GM21360 (cell line): Measurements from ENCODE around the gene NPY.
"Not testable (repeated sequence)": the region's sequence is repeated elsewhere in the genome, so short reads cannot be mapped to it uniquely, and the experiment has no call there.

Source experiments
- ATAC-seq: cut with Tn5 transposase; IDR thresholded peaks from one replicate; pipeline ENCODE4 v1.9.1; 2021; ENCODE audit warnings: mild to moderate bottlenecking, moderate library complexity; ENCODE audit not compliant: unreplicated experiment

The NPY gene

DNA sequence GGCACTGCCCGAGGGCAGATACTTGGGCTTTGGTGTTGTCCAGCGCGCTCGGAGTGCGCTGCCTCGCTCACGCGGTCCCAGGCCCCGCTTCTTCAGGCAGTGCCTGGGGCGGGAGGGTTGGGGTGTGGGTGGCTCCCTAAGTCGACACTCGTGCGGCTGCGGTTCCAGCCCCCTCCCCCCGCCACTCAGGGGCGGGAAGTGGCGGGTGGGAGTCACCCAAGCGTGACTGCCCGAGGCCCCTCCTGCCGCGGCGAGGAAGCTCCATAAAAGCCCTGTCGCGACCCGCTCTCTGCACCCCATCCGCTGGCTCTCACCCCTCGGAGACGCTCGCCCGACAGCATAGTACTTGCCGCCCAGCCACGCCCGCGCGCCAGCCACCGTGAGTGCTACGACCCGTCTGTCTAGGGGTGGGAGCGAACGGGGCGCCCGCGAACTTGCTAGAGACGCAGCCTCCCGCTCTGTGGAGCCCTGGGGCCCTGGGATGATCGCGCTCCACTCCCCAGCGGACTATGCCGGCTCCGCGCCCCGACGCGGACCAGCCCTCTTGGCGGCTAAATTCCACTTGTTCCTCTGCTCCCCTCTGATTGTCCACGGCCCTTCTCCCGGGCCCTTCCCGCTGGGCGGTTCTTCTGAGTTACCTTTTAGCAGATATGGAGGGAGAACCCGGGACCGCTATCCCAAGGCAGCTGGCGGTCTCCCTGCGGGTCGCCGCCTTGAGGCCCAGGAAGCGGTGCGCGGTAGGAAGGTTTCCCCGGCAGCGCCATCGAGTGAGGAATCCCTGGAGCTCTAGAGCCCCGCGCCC is at the start of gene NPY:
TSS of gene NPY (plus strand) at position 294 of the 802 bp plus-strand sequence. CDS start 1,051 bp downstream, outside the sequence.
- ATAC-seq: no peak

DNA sequence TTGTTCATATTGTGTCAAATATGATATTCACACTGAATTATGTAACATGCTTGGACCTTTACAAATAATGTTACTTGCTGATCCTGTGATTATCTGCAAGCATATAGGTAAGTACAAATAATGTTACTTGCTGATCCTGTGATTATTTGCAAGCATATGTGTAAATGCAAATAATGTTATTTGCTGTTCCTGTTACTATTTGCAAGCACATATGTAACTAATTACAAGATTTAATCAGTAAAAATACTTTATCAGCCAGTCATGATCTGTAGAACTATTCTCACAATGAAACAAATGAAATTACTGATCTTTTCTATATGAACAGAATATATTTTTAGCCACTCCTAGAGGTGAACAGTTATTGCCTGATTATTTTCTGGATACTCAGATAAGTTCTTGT is 44.7 kb upstream of the NPY start:
- ATAC-seq: no peak

DNA sequence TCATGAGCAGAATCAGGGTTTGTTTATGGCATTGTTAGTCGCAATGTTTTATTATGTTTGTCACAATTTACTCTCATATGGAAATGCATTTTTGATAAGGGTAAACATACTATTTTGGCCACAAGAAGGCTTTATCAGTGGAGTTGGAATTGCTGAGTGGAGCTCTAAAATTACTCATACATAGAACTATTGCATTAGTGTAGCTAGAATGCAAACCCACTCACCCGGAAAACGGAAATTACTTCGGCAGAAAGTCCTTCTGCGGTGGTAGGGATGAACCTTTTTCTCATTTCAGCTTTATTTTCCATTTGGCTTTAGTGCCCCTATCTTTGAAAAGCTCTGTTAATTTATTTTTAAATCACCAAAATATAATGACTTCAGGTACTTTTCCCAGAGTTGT is 42.8 kb upstream of the NPY start:
- ATAC-seq: no peak

DNA sequence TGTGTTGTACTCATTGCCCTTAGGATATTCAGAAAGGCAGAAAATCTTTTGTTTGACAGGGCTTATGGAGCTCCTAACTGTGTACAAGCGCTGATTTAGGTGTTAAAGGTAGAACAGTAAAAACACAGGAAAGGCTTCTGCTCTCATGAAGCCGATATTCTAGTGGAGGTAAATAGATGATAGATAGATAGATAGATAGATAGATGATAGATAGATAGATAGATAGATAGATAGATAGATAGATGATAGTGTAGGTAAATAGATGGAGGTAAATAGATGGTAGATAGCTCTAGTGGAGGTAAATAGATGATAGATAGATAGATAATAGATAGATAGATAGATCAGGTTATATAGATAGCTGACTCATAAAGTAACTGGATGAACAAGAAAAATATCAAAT is 39.4 kb upstream of the NPY start:
- no peak for ATAC-seq

DNA sequence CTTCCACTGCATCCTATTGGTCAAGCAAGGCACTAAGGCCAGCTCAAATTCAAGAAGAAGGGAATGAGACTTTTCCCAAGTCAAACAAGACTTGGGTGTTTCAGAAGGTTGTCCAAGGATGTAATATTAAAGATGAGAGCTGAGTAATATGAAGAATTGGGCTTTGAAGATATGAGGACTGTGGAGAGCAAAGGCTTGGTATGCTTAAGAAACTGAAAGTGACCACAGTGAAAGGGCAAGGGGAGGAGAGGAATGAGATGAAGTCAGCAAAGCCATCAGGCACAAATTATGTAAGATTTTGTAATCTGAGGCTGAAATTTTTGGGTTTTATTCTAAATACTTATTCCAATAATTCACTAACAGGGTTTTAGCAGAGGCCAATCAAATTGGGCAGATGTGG is 38.6 kb upstream of the NPY start:
- ATAC-seq: peak; percentile 90

DNA sequence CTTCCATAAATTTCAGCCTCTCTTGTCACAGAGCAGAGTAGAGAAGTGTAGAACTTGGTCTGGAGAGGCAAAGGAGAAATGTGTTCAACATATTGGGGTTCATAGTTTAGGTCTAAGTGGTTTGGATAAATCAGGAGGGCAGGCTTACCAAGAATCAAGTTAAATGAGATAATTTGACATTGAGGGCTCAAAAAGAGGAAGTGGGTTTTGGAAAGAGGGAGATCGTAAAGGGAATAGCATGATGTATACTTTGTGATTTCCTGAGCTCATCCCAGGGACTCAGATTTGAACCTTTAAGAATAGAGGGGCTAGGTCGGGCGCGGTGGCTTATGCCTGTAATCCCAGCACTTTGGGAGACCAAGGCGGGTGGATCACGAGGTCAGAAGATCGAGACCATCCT is 34.7 kb upstream of the NPY start:
- no peak for ATAC-seq

DNA sequence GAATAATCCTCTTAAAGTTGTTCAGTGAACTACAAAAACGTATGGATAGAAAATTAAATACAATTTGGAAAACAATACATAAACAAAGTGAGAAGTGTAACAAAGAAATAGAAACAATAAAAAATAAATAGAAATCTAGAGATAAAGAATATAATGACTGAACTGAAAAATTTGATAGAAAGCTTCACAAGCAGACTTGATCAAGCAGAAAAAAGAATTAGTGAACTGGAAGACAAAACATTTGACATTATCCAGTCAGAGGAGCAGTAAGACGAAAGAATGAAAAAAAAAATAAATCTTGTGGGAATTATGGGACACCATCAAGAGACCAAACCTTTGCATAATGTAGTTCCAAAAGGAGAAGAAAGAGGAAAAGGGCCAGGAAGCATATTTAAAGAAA is 32.4 kb upstream of the NPY start:
- no peak for ATAC-seq

DNA sequence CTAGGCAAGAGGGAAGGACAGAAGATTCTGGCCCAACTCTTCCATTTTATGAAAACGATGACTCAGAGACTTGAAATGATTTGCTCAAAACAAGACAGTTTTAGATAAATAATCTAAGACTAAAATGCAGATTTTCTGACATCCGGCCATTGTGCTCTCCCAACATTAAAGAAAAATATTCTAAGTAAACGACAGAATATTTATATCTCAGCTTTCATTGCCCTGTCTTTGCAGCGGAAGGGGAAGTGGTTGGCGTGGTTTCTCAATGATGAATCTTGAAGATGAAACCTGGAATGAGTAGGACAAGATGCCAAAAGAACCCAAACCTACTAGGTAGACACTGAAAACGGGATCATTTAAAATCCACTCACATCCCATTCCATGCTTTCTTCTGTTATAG is 28.9 kb upstream of the NPY start:
- ATAC-seq: no peak

DNA sequence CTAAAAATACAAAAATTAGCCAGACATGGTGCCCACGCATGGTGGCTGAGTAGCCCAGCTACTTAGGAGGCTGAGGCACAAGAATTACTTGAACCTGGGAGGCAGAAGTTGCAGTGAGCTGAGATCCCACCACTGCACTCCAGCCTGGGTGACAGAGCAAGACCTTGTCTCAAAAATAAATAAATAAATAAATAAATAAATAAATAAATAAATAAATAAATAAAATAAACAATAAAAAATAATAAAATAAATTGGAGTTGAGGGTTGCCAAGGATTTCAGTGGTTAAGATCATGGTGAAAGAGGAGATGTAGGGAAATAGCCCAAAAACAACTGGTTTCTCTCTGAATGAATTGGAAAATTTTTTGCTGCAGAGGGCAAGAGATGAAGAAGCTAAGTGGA is 25.7 kb upstream of the NPY start:
- ATAC-seq: not testable (repeated sequence)

DNA sequence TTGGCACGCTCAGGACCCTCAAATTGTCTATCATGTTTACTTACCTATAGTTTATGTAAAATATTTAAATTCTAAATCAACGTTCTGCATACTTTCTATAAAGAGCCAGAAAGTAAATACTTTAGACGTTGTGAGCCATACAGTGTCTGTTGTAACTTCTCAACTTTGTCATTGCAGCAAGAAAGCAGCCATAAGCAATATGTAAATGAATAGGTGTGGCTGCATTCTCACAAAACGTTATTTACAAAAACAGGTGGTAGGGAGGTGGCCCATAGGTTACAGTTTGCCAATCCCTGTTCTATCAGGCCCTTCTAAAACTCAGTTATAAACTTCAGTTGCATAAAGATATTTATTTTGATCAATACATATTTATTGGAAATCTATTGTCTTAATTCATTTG is 12.1 kb upstream of the NPY start:
- ATAC-seq: no peak

DNA sequence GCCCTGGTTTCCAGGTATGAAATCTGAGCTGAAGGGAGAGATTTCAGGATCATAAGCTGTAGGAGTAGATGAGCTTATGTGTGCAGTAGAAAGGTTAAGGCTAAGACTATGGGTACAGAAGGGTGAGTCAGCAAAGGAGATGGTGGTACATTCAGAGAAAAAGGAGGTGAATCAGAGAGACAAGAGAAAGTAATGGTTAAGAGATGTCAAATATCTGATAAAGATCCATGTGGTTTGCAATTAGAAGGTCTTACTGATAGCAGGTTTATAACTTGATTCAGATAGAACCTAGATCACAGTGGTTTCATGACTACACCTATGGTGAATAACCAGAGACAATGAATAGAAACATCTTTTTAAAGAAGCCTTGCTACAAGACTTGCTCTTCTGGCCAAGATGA is 4.5 kb upstream of the NPY start:
- ATAC-seq: no peak

DNA sequence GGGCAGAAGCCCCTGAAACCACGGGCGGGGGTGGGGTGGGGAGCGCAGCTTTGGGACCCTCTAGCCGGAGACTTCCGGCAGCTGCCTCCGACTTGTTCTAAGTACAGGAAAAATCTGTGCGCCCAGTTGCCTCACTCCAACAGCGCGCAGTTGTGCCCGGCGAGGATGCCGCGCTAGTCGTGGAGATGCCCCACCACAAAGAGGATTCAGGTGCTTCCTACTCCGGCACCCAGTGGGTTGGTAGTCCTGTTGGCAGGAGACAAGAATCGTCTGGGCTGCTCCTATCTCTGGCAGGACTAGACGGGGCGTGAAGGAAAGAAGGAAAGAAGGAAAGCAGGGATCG is 465 bp upstream of the NPY start:
- no peak for ATAC-seq

DNA sequence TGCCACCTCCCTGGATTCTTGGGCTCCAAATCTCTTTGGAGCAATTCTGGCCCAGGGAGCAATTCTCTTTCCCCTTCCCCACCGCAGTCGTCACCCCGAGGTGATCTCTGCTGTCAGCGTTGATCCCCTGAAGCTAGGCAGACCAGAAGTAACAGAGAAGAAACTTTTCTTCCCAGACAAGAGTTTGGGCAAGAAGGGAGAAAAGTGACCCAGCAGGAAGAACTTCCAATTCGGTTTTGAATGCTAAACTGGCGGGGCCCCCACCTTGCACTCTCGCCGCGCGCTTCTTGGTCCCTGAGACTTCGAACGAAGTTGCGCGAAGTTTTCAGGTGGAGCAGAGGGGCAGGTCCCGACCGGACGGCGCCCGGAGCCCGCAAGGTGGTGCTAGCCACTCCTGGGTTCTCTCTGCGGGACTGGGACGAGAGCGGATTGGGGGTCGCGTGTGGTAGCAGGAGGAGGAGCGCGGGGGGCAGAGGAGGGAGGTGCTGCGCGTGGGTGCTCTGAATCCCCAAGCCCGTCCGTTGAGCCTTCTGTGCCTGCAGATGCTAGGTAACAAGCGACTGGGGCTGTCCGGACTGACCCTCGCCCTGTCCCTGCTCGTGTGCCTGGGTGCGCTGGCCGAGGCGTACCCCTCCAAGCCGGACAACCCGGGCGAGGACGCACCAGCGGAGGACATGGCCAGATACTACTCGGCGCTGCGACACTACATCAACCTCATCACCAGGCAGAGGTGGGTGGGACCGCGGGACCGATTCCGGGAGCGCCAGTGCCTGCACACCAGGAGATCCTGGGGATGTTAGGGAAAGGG is 913 bp downstream of the NPY start:
- ATAC-seq: no peak

DNA sequence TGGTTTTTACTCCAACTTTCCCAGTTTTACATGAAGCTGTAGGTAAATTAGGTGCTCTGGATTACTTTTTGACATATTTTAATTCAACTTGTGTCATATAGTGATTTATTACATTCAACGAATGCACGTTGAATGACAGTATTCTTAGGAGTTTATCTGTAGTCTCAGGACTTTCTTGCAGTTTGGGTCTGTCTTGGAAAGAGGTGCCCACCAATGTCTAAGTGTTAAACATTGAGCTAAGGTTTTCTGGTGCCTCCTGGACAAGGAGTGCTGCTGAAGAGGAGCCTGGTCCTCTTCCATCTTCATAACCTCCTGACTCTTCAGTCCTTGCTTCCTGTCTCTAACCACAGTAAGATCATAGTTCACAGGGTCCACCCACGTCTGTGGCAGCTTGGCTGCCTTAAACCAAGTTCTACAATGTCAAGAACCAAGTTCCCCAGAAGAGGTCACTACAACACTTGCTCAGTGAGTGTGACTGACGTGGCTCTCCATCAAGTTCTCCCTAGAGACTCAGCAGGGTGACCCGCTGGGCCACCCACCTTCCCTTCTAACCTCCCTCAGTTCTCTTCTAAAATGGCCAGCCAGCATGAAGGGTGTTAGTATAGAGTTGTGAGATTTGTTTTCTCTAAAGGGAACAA is 6.1 kb downstream of the NPY start:
- ATAC-seq: peak; percentile 99

DNA sequence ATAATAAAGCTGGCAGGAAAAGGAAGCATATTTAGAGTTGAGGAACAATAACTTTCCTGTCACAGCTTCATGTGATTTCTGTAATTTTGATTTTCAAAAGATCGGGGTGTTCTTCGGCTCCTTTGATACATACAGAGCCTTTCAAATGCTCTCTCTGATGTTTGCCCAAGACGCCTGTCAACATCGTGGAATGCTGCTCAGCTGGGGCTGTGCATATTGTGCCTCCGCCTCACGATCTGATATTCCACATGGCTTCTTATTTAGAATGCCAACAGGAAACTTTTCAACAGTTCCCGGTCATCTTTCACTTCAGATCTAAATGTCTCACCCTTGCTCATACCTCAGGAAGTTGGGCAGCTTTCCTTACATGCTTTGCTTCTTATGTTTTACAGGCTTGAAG is 7.3 kb downstream of the NPY start:
- ATAC-seq: no peak

DNA sequence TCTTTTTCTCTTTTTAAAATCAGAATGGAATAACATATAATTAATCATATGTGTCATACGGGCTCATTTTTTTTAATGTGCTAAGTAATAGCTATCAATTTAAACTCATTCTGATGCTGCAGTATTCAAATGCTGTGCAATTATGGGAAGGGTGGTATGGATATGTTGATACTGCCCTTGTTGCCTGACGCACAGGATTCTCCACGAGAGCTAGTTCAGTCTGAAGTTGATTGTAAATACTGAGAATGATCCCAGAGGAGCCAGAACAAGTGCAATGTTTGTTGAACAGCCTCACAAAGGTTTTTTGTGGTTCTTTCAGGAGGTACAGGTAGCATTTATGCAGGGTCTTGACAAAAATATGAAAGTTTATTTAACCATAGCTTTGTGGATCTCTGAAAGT is 13.4 kb downstream of the NPY start:
- no peak for ATAC-seq

DNA sequence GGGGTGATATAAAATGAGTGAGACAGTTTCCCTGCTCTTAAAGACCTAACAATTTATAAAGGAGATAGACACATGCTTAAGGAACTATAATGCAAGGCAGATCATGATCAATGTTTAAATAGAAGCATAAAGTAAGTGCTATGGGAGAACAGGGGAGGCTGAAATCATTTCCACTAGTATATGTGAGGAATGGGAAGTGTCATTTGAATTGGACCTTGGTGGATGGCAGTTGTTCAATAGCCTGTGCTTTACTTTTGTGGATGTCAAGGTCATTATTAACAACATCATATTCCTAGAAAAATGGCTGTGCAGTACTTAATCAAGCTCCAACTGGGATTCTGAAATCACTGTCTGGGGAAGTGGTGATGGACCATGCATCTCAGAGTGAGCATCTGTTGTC is 14.7 kb downstream of the NPY start:
- no peak for ATAC-seq

DNA sequence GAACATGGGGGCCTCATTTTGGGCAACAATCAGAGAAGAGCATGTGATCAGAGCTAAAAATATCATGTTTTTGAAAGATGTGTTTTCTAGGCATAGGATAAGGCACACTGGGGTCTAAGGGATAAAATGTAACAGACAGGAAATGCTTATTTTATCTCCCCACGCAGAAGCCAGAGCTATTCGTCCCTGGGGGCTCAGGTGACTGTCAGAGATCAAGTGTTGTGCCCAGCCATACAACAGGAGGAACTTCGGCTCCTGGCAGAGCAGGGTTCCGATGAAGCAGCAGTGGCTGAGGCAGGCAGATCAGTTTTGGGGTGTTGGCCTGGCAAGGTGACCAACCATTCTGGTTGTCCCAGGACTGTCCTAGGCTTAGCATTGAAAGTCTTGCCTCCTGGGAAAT is 15.2 kb downstream of the NPY start:
- no peak for ATAC-seq

DNA sequence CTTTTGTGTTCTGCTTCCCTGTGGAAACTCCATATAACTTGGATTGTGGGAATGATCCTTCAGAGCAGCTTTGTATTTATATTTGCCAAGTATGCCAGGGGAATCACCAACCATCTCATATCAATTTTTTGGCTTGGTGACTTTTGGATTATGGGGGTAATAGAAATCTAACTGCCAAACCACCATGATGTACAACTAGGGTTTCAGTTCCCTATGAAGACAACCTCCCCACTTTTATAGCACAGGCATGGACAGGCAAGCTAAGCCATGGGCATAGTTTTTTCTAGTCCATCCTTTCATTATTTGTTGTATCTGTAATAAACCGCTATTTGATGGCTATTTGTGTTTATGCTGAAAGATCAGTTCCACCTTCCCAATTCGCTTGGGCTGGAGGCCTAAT is 17.7 kb downstream of the NPY start:
- no peak for ATAC-seq

DNA sequence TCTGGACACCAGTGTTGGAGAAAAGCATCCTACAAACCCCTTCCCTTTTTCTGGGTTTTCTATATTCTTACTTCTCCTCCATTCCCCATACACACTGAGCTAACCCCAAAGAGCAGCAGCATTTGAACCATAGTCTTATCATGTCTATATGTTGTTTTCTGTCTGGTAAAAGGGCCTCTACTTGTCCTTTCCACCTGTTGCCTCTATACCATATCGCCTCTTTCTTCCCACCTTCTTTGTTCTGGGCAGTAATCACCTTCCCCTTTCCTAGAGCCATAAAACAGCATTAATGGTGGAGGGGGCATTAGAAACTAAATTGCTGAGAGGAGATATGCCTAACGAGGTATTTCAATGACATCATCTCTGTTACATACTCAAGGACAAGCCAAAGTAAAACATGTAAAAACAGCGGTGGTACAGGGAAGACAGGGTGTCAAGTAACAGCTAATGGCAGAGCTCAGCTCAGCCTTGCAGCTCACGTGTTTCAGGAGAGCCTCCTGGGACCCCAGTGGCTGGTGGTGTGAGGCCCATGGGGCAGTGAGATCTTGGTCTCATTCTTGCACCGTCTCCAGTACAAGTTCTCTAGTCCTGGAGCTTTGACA is 20.6 kb downstream of the NPY start:
- no peak for ATAC-seq

DNA sequence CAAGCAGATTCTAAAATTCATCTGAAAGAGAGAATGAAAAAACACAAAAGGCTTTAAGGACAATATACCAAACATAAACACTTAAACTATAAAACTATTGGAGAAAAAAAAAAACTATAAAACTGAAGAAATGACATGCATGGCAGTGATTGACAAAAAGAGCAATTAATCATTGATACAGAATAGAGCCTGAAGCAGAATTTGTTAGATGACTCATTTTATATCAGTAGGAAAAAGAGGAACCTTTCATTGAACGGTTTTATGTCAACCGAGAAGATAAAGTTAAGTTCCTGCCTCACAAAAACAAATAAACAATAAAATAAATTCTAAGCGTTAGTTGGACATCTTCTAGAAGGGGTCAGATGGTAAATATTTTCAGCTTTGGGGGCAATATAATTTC is 23.3 kb downstream of the NPY start:
- ATAC-seq: no peak

DNA sequence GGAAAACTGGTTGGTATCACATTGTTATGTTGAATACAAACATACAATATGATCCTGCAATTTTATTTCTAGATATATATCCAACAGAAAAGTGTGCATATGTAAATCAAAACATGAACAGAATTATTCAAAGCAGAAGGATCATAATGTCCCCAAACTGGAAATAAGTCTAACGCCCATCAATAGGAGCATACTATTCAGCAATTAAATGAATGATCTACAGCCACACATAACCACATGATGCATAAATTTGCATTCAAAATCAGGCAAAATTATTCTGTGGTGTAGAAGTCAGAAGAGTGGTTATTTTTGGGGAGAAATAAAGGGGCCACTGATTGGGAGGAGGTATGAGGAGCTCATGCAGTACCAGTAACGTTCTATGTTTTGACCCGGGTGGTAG is 28.6 kb downstream of the NPY start:
- no peak for ATAC-seq
